ENCODE data around the gene KLF6. TPM values are rescaled to one million over a fixed set of nuclear protein-coding genes. Genes with fewer than 3 reads are reported as not detected.

Gene KLF6
- total RNA-seq, 2 experiments from 2014 or later, result 19.2 to 43.0 TPM

- CTCF ChIA-PET (ENCODE audit: unreplicated experiment), result no interaction called here
- intact Hi-C loops (cut with micrococcal nuclease; ENCODE audit: unreplicated experiment), result no loop called here
Observed at GRCh38 chr10:3833046-3833445, 48.0 kb upstream of the KLF6 start.

GRCh38 chr10:3832022-3832786 is 47.2 kb upstream of the KLF6 start:
- ChIA-PET CTCF (ENCODE audit: unreplicated experiment) (no interaction called here), POLR2A (interaction anchor here (0.6 to 1.2 kb wide), 3 partner anchors 11 to 124 kb away, joined by 3 to 7 read pairs (median 3); no protein-coding TSS in a partner anchor)
- Histone ChIP-seq H3K4me1 (ENCODE audit: insufficient read depth, low read length, poor library complexity, severe bottlenecking) (peaks cover 11% of the 10 kb centered on the region), H3K4me3 (ENCODE audit: low read depth, low read length, poor library complexity, severe bottlenecking) (no peak overlapping the region), H3K4me2 (ENCODE audit: low read length) (no peak overlapping the region), H3K9me3 (ENCODE audit: low read length) (no peaks in the 10 kb centered on the region), H4K20me1 (ENCODE audit: insufficient read depth, low read length) (no peaks in the 10 kb centered on the region), H3K36me3 (ENCODE audit: insufficient read depth, low read length) (no peaks in the 10 kb centered on the region), H3K27ac (ENCODE audit: low read depth, low read length, poor library complexity, severe bottlenecking) (no peak overlapping the region), H3K9me2 (ENCODE audit: insufficient read depth, low read length) (no peaks in the 10 kb centered on the region), H3K79me2 (ENCODE audit: insufficient read depth, low read depth, low read length) (no peaks in the 10 kb centered on the region), H2AFZ (ENCODE audit: low read length) (no peak overlapping the region; the same call in 1 of the 2 replicates)
- TF ChIP-seq CTCF (conservative IDR thresholded peaks at IDR 0.05; ENCODE audit: low read length) (no peak), EZH2phosphoT487 (IDR thresholded peaks at IDR 0.05; ENCODE audit: borderline replicate concordance, low read depth, low read length) (no peak)
- BruUV-seq (replicated peaks), result no TSS peak
- DNase-seq (ENCODE audit: low spot score), result no peak
- intact Hi-C loops (cut with micrococcal nuclease; ENCODE audit: unreplicated experiment), result no loop called here

More at GRCh38 chr10:3833046-3833445, 48.0 kb upstream of the KLF6 start:
- no peak overlapping the region; the same call in 1 of the 2 replicates for H2AFZ ChIP-seq (ENCODE audit: low read length)
- H3K9me2 ChIP-seq (ENCODE audit: insufficient read depth, low read length), result no peaks in the 10 kb centered on the region
- no peak for DNase-seq (ENCODE audit: low spot score)
- no peaks in the 10 kb centered on the region for H4K20me1 ChIP-seq (ENCODE audit: insufficient read depth, low read length)
- no peak overlapping the region for H3K27ac ChIP-seq (ENCODE audit: low read depth, low read length, poor library complexity, severe bottlenecking)
- H3K9me3 ChIP-seq (ENCODE audit: low read length), result no peaks in the 10 kb centered on the region
- POLR2A ChIA-PET, result no interaction called here
- no peak overlapping the region for H3K4me2 ChIP-seq (ENCODE audit: low read length)
- H3K79me2 ChIP-seq (ENCODE audit: insufficient read depth, low read depth, low read length), result no peaks in the 10 kb centered on the region
- H3K36me3 ChIP-seq (ENCODE audit: insufficient read depth, low read length), result no peaks in the 10 kb centered on the region
- no peak overlapping the region for H3K4me3 ChIP-seq (ENCODE audit: low read depth, low read length, poor library complexity, severe bottlenecking)
- peaks cover 11% of the 10 kb centered on the region for H3K4me1 ChIP-seq (ENCODE audit: insufficient read depth, low read length, poor library complexity, severe bottlenecking)
- TF ChIP-seq CTCF (conservative IDR thresholded peaks at IDR 0.05; ENCODE audit: low read length), result no peak
- no peak for TF ChIP-seq EZH2phosphoT487 (IDR thresholded peaks at IDR 0.05; ENCODE audit: borderline replicate concordance, low read depth, low read length)
- BruUV-seq (replicated peaks), result no TSS peak

GRCh38 chr10:3831608-3832007 is 46.6 kb upstream of the KLF6 start:
- no peak overlapping the region for H2AFZ ChIP-seq (ENCODE audit: low read length)
- H3K9me2 ChIP-seq (ENCODE audit: insufficient read depth, low read length), result no peaks in the 10 kb centered on the region
- no peak overlapping the region for H3K4me2 ChIP-seq (ENCODE audit: low read length)
- no peaks in the 10 kb centered on the region for H3K79me2 ChIP-seq (ENCODE audit: insufficient read depth, low read depth, low read length)
- TF ChIP-seq CTCF (conservative IDR thresholded peaks at IDR 0.05; ENCODE audit: low read length) (no peak), EZH2phosphoT487 (IDR thresholded peaks at IDR 0.05; ENCODE audit: borderline replicate concordance, low read depth, low read length) (no peak)
- no peak overlapping the region for H3K4me3 ChIP-seq (ENCODE audit: low read depth, low read length, poor library complexity, severe bottlenecking)
- no peaks in the 10 kb centered on the region for H4K20me1 ChIP-seq (ENCODE audit: insufficient read depth, low read length)
- H3K27ac ChIP-seq (ENCODE audit: low read depth, low read length, poor library complexity, severe bottlenecking), result no peak overlapping the region
- no peak for DNase-seq (ENCODE audit: low spot score)
- CTCF ChIA-PET (ENCODE audit: unreplicated experiment), result interaction anchor here (0.6 kb wide), 1 partner anchor 164 kb away, joined by 3 read pairs; no protein-coding TSS in a partner anchor
- H3K4me1 ChIP-seq (ENCODE audit: insufficient read depth, low read length, poor library complexity, severe bottlenecking), result peaks cover 11% of the 10 kb centered on the region
- H3K36me3 ChIP-seq (ENCODE audit: insufficient read depth, low read length), result no peaks in the 10 kb centered on the region
- POLR2A ChIA-PET, result interaction anchor here (1.1 to 1.2 kb wide), 2 partner anchors 11 to 21 kb away, joined by 3 to 7 read pairs; no protein-coding TSS in a partner anchor
- no TSS peak for BruUV-seq (replicated peaks)
- no peaks in the 10 kb centered on the region for H3K9me3 ChIP-seq (ENCODE audit: low read length)
- intact Hi-C loops (cut with micrococcal nuclease; ENCODE audit: unreplicated experiment), result no loop called here
